Small intestine (tissue), 7 donors: ENCODE results near the gene LIPH. TPM values are rescaled to one million over a fixed set of nuclear protein-coding genes. Genes with fewer than 3 reads are reported as not detected.

Experiments
- DNase-seq, 2 donors: peaks; one replicate each; pipeline versions ENCODE4 v3.0.0 to v3.0.0-alpha.2; 2013
- FAIRE-seq: peaks from 2 replicates; lab custom pipeline; 2012; peaks lifted over from hg19 to GRCh38; lab: Jason Lieb, UNC
- H3K27ac ChIP-seq, 3 donors: one replicate each; pipeline ENCODE4 v1.5.1; 2013; ENCODE audit warnings: low read length in 2 of 3, mild to moderate bottlenecking in 2 of 3, control low read depth in 1 of 3, inconsistent platforms in 1 of 3, low read depth in 1 of 3, moderate library complexity in 1 of 3
- H3K27me3 ChIP-seq, 3 donors: one replicate each; pipeline ENCODE4 v1.6.1; 2013; ENCODE audit warnings: low read length in 3 of 3, inconsistent platforms in 1 of 3; ENCODE audit not compliant: control insufficient read depth in 3 of 3, insufficient read depth in 3 of 3
- H3K36me3 ChIP-seq, 3 donors: one replicate each; pipeline ENCODE4 v1.6.1; 2013; ENCODE audit warnings: low read length in 3 of 3, inconsistent platforms in 1 of 3, low read depth in 1 of 3, mild to moderate bottlenecking in 1 of 3, moderate library complexity in 1 of 3; ENCODE audit not compliant: control insufficient read depth in 3 of 3, insufficient read depth in 2 of 3
- H3K4me1 ChIP-seq, 3 donors: one replicate each; pipeline ENCODE4 v1.6.1; 2013; ENCODE audit warnings: low read length in 2 of 3, inconsistent platforms in 1 of 3, low read depth in 1 of 3, mild to moderate bottlenecking in 1 of 3, moderate library complexity in 1 of 3; ENCODE audit not compliant: control insufficient read depth in 3 of 3, insufficient read depth in 2 of 3
- H3K4me3 ChIP-seq, 3 donors: one replicate each; pipeline ENCODE4 v1.5.1; 2013; ENCODE audit warnings: low read length in 3 of 3, control low read depth in 1 of 3, inconsistent platforms in 1 of 3, low read depth in 1 of 3, mild to moderate bottlenecking in 1 of 3, moderate library complexity in 1 of 3
- H3K9me3 ChIP-seq, 2 donors: one replicate each; pipeline ENCODE4 v1.6.1; 2013; ENCODE audit warnings: low read depth in 1 of 2, low read length in 1 of 2; ENCODE audit not compliant: control insufficient read depth in 2 of 2, insufficient read depth in 1 of 2
- WGBS, 3 donors: extraction: QIAGEN DNeasy Blood & Tissue Kit; methylation state at CpG; one replicate each; pipeline ENCODE4 v1.1.7; 2013; 5-methylcytosine and 5-hydroxymethylcytosine counted together
- polyA plus RNA-seq, 4 donors: library from polyadenylated mRNA; stranded (reverse) in 3 of 4; unstranded in 1 of 4; fragments of 200-250 nt in 3 of 4; fragments of 120-200 nt in 1 of 4; gene quantifications; one replicate each; pipeline versions ENCODE4 v1.2.1 to v1.2.3, GENCODE V29; 2013
- donor health status: healthy with polysubstance abuse.
- donor health status: control.
- donor health status: control.
- donor health status: Bipolar disorder and iron deficiency.
- donor health status: healthy.

The LIPH gene
- polyA plus RNA-seq, 4 donors, result 5.0 to 10.4 (median 8.4) TPM

DNA sequence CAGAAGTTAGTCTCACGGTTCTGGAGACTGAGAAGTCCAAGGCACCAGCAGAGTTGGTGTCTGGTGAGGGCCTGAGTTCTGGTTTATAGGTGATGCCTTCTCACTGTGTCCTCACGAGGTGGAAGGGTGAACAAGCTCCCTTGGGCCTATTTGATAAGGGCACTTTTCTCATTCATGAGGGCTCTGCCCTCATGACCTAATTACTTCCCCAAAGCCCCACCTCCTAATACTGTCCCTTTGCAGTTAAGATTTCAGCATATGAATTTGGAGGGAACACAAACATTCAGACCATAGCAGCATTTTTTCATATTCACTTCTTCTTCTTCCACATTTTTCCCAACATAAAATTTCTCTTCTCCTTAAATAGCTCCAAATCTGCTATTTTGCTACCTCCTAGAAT, 95.0 kb downstream of the LIPH start:
- Histone ChIP-seq H3K27ac (no peak overlapping the region), H3K36me3 (peaks cover 0 to 43% (median 8%) of the 10 kb centered on the region in 3 donors), H3K9me3 (no peaks in the 10 kb centered on the region), H3K4me3 (no peak overlapping the region), H3K27me3 (no peaks in the 10 kb centered on the region), H3K4me1 (no peaks in the 10 kb centered on the region)
- no peak for FAIRE-seq
- no peak for DNase-seq
- 80 to 85% (median 83%) methylated on average over 2 of the region's 2 CpGs for WGBS, 3 donors

Other genes with a start within 250 kb of the LIPH start
- 10 to 100 TPM; 20.3 to 59.4 (median 36.6) TPM for gene MAP3K13, start 189.5 kb downstream of the LIPH start, polyA plus RNA-seq
- 10 to 100 TPM; 20.5 to 75.1 (median 37.8) TPM for gene TMEM41A, start 53.6 kb downstream of the LIPH start, polyA plus RNA-seq
- 10 to 100 TPM; 10.7 to 39.5 (median 12.1) TPM for gene SENP2, start 33.7 kb upstream of the LIPH start, polyA plus RNA-seq